GM12872 (cell line): Measurements from ENCODE around the gene ZSWIM7.

Source experiments
- CTCF ChIP-seq: IDR thresholded peaks from 3 replicates; pipeline ENCODE4 v1.5.1; 2011; ENCODE audit warnings: low read depth, mild to moderate bottlenecking, low read length, moderate library complexity; ENCODE audit not compliant: insufficient read depth

ZSWIM7 gene

GRCh38 chr17:15972497-15972951 is 27.0 kb downstream of the ZSWIM7 start:
- no peak for TF ChIP-seq CTCF

GRCh38 chr17:15971882-15972281 is 27.6 kb downstream of the ZSWIM7 start:
- no peak for TF ChIP-seq CTCF

GRCh38 chr17:15971098-15971678 is 28.3 kb downstream of the ZSWIM7 start:
- no peak for TF ChIP-seq CTCF

GRCh38 chr17:15970500-15970899 is 29.0 kb downstream of the ZSWIM7 start:
- TF ChIP-seq CTCF: no peak

- TF ChIP-seq CTCF: no peak
Measured at GRCh38 chr17:15969463-15969862, 30.0 kb downstream of the ZSWIM7 start.

- TF ChIP-seq CTCF: no peak
Measured at GRCh38 chr17:15967706-15968399, 31.7 kb downstream of the ZSWIM7 start.

GRCh38 chr17:15966879-15967248 is 32.6 kb downstream of the ZSWIM7 start:
- no peak for TF ChIP-seq CTCF
